Nephron progenitor cell (in vitro differentiated cells): Measurements from ENCODE around the gene ZFYVE26.
A peak's percentile ranks its signal among the peaks of the same experiment; 100 is the strongest.
"Not testable (repeated sequence)": the region's sequence is repeated elsewhere in the genome, so short reads cannot be mapped to it uniquely, and the experiment has no call there.

Experiments used
- DNase-seq: peaks from one replicate; pipeline ENCODE4 v3.0.0; 2021
- H3K27ac Mint-ChIP-seq: 2 replicates; pipeline ENCODE4 v1.8.0; 2021; ENCODE audit warnings: mild to moderate bottlenecking, moderate library complexity, mixed read lengths
- H3K27me3 Mint-ChIP-seq: 2 replicates; pipeline ENCODE4 v1.8.0; 2021; ENCODE audit warnings: mild to moderate bottlenecking, low read depth, mixed read lengths; ENCODE audit not compliant: poor library complexity
- H3K36me3 Mint-ChIP-seq: 2 replicates; pipeline ENCODE4 v1.8.0; 2021; ENCODE audit warnings: low read depth, mixed read lengths
- H3K4me1 Mint-ChIP-seq: 2 replicates; pipeline ENCODE4 v1.8.0; 2021; ENCODE audit warnings: mixed read lengths
- H3K4me3 Mint-ChIP-seq: 2 replicates; pipeline ENCODE4 v1.8.0; 2021; ENCODE audit warnings: mild to moderate bottlenecking, moderate library complexity, mixed read lengths
- H3K9me3 Mint-ChIP-seq: 2 replicates; pipeline ENCODE4 v1.8.0; 2021; ENCODE audit warnings: mild to moderate bottlenecking, moderate library complexity, mixed read lengths
- TF ChIP-seq, protein P1 (sequence below): fragments of 200-600 bp; sonication (generic); IDR thresholded peaks from 2 replicates; pipeline ENCODE4 v1.5.0; 2021; ENCODE audit warnings: antibody characterized with exemption

The ZFYVE26 gene

GRCh38 chr14:67718265-67718664, 98.1 kb downstream of the ZFYVE26 start:
- no peak overlapping the region for H3K4me3 Mint-ChIP-seq
- TF ChIP-seq, protein P1, sequence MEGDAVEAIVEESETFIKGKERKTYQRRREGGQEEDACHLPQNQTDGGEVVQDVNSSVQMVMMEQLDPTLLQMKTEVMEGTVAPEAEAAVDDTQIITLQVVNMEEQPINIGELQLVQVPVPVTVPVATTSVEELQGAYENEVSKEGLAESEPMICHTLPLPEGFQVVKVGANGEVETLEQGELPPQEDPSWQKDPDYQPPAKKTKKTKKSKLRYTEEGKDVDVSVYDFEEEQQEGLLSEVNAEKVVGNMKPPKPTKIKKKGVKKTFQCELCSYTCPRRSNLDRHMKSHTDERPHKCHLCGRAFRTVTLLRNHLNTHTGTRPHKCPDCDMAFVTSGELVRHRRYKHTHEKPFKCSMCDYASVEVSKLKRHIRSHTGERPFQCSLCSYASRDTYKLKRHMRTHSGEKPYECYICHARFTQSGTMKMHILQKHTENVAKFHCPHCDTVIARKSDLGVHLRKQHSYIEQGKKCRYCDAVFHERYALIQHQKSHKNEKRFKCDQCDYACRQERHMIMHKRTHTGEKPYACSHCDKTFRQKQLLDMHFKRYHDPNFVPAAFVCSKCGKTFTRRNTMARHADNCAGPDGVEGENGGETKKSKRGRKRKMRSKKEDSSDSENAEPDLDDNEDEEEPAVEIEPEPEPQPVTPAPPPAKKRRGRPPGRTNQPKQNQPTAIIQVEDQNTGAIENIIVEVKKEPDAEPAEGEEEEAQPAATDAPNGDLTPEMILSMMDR: no peak
- no peak for DNase-seq
- no peaks in the 10 kb centered on the region for H3K36me3 Mint-ChIP-seq
- H3K4me1 Mint-ChIP-seq: no peaks in the 10 kb centered on the region
- no peak overlapping the region for H3K27ac Mint-ChIP-seq
- H3K27me3 Mint-ChIP-seq: peaks cover 29% of the 10 kb centered on the region
- no peaks in the 10 kb centered on the region for H3K9me3 Mint-ChIP-seq

DNA sequence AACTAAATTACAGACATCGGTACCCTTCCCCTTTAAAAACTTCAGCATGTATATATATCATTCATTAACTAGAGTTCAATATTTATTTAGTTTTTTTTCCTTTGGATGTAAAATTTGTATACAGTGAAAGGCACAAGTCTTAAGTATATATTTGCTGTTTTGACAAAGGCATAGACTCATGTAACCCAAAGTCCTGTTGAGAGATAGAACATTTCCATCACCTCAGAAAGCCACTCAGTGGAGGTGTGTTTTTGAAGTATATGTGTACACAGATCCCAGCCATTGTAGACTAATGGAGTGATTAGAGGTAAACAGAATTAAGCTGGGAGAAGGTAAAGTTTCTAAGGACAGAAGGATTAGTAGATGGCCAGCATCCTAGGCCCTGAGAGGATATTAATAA, 99.3 kb downstream of the ZFYVE26 start:
- Mint-ChIP-seq H3K36me3 (no peaks in the 10 kb centered on the region), H3K9me3 (peaks cover 7% of the 10 kb centered on the region), H3K4me1 (no peaks in the 10 kb centered on the region), H3K27ac (no peak overlapping the region), H3K4me3 (no peak overlapping the region), H3K27me3 (peaks cover 21% of the 10 kb centered on the region)
- no peak for DNase-seq
- TF ChIP-seq, protein P1: no peak

- H3K4me1 Mint-ChIP-seq: no peaks in the 10 kb centered on the region
- peaks cover 54% of the 10 kb centered on the region for H3K9me3 Mint-ChIP-seq
- peaks cover 9% of the 10 kb centered on the region for H3K27me3 Mint-ChIP-seq
- H3K36me3 Mint-ChIP-seq: no peaks in the 10 kb centered on the region
- no peak for DNase-seq
- TF ChIP-seq, protein P1: no peak
- no peak overlapping the region for H3K4me3 Mint-ChIP-seq
- no peak overlapping the region for H3K27ac Mint-ChIP-seq
These were observed 106.2 kb downstream of the ZFYVE26 start for GRCh38 chr14:67710209-67710608.

DNA sequence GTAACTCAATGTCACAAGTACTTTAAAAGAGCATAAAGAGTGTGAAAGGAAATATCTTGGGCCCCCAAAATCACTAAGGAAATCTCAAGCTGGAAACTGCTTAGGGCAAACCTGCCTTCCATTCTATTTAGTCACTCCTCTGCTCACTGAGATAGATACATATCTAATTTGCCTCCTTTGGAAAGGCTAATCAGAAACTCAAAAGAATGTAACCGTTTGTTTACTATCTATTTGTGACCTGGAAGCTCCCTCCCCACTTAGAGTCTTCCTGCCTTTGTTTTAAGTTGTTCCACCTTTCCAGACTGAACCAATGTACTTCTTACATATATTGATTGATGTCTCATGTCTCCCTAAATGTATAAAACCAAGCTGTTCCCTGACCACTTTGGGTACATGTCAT, 106.6 kb downstream of the ZFYVE26 start:
- H3K4me3 Mint-ChIP-seq, DNase-seq, H3K27me3 Mint-ChIP-seq, H3K27ac Mint-ChIP-seq, H3K4me1 Mint-ChIP-seq, H3K36me3 Mint-ChIP-seq: not testable (repeated sequence)
- peaks cover 54% of the 10 kb centered on the region for H3K9me3 Mint-ChIP-seq

GRCh38 chr14:67709346-67709745, 107.0 kb downstream of the ZFYVE26 start:
- not testable (repeated sequence) for H3K4me1 Mint-ChIP-seq, H3K36me3 Mint-ChIP-seq, H3K27ac Mint-ChIP-seq, H3K4me3 Mint-ChIP-seq, H3K27me3 Mint-ChIP-seq, DNase-seq
- H3K9me3 Mint-ChIP-seq: peaks cover 54% of the 10 kb centered on the region

DNA sequence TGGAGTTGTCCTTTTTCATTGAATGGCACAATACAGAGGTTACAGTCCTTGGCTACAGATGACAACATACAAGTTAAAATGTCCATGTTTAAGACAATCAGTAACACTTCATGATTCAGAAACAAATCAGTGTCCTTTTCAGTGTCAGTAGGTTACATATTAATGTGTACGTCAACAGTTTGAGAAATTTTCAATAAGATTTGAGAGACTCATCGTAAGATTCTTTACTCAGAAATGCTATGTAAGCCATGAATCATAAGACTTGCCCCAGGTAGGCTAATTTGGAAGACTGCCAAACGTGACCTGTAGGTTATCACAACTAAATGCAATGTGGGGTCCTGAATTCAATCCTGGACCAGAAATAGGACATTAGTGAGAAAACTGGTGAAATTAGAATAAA, 111.2 kb downstream of the ZFYVE26 start:
- Mint-ChIP-seq H3K4me1 (no peaks in the 10 kb centered on the region), H3K9me3 (peaks cover 30% of the 10 kb centered on the region), H3K4me3 (no peak overlapping the region), H3K27ac (no peak overlapping the region), H3K36me3 (no peaks in the 10 kb centered on the region), H3K27me3 (peaks cover 6% of the 10 kb centered on the region)
- TF ChIP-seq, protein P1: no peak
- no peak for DNase-seq

DNA sequence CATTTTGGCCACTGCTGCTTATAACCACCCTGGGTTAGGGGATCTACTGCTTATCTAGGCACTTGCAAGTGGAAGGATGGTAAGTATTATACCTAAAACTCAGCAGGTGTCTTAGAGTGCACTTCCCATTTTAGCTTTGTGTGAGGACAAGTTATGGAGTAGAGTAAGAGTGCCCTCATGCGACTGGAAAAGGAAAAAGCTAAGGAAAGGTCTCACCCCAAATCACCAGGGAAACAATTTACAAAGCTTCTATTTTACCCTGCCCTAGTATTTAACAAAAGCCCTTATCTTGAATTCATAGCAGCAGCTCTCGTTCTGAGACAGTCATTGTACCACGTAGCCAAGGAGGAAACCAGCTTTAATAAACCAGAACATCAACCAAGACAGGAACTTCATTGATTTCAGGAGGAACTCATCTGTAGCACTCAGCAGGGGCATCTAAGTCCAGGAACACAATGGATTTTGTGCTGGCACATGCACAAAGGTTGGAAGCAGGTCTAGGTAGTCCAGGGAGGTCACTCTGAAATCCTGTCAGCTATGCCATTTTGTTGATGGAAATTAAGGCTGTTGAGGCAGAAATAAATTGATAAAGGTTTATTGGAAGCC, 111.8 kb downstream of the ZFYVE26 start:
- Mint-ChIP-seq H3K4me3 (no peak overlapping the region), H3K36me3 (no peaks in the 10 kb centered on the region), H3K9me3 (peaks cover 24% of the 10 kb centered on the region), H3K4me1 (no peaks in the 10 kb centered on the region), H3K27me3 (peaks cover 9% of the 10 kb centered on the region), H3K27ac (no peak overlapping the region)
- no peak for DNase-seq
- TF ChIP-seq, protein P1: peak; percentile 68
